Fibroblast of lung (primary cell): ENCODE results near the gene SPP1. TPM values are rescaled to one million over a fixed set of nuclear protein-coding genes. Genes with fewer than 3 reads are reported as not detected.
A peak's percentile ranks its signal among the peaks of the same experiment; 100 is the strongest.

ENCODE experiments used
- DNase-seq, 2 donors: peaks; one replicate each; pipeline versions ENCODE4 v3.0.0 to v3.0.0-alpha.2; 2010; ENCODE audit warnings: low read depth in 2 of 2
- H2AFZ ChIP-seq: 2 replicates; pipeline ENCODE4 v1.5.1; 2012; ENCODE audit warnings: low read length, control low read depth, inconsistent platforms
- H3K27ac ChIP-seq: 2 replicates; pipeline ENCODE4 v1.5.1; 2011; ENCODE audit warnings: low read length, control low read depth; ENCODE audit not compliant: insufficient read depth
- H3K27me3 ChIP-seq: 2 replicates; pipeline ENCODE4 v1.5.1; 2011; ENCODE audit warnings: mild to moderate bottlenecking, low read length; ENCODE audit not compliant: control insufficient read depth, insufficient read depth
- H3K36me3 ChIP-seq: 2 replicates; pipeline ENCODE4 v1.5.1; 2011; ENCODE audit warnings: low read length; ENCODE audit not compliant: control insufficient read depth, insufficient read depth
- H3K4me1 ChIP-seq: 2 replicates; pipeline ENCODE4 v1.5.1; 2011; ENCODE audit warnings: low read length; ENCODE audit not compliant: control insufficient read depth, insufficient read depth; ENCODE audit errors: extremely low read depth
- H3K4me2 ChIP-seq: 2 replicates; pipeline ENCODE4 v1.5.1; 2011; ENCODE audit warnings: low read length, control low read depth; ENCODE audit not compliant: insufficient read depth; ENCODE audit errors: extremely low read depth
- H3K4me3 ChIP-seq, 4 experiments: fragments of 200-600 bp in 1 of 4; sonication (generic) in 1 of 4; replicated peaks in 1 of 4; 2 replicates each; pipeline ENCODE4 v1.5.1; 2011 to 2016; ENCODE audit warnings: low read length in 4 of 4, low read depth in 3 of 4, mild to moderate bottlenecking in 3 of 4, control low read depth in 2 of 4, inconsistent platforms in 1 of 4, mixed read lengths in 1 of 4; ENCODE audit not compliant: insufficient read depth in 1 of 4; ENCODE audit errors: control extremely low read depth in 1 of 4
- H3K79me2 ChIP-seq: 2 replicates; pipeline ENCODE4 v1.5.1; 2012; ENCODE audit warnings: mild to moderate bottlenecking, low read length, inconsistent platforms; ENCODE audit not compliant: control insufficient read depth, insufficient read depth
- H3K9ac ChIP-seq: 2 replicates; pipeline ENCODE4 v1.5.1; 2011; ENCODE audit warnings: mild to moderate bottlenecking, low read length, control low read depth; ENCODE audit not compliant: insufficient read depth
- H3K9me3 ChIP-seq: 2 replicates; pipeline ENCODE4 v1.5.1; 2012; ENCODE audit warnings: low read depth, low read length; ENCODE audit not compliant: control insufficient read depth, insufficient read depth
- H4K20me1 ChIP-seq: 2 replicates; pipeline ENCODE4 v1.5.1; 2011; ENCODE audit warnings: low read length; ENCODE audit not compliant: control insufficient read depth, insufficient read depth; ENCODE audit errors: extremely low read depth
- CTCF ChIP-seq, 2 donors: IDR thresholded peaks in 1 of 2; conservative IDR thresholded peaks in 1 of 2; 1 replicate in 1 of 2; 2 replicates in 1 of 2; pipeline ENCODE4 v1.5.1; 2011 to 2012; ENCODE audit warnings: low read length in 2 of 2, control low read depth in 1 of 2, inconsistent platforms in 1 of 2, low read depth in 1 of 2, mild to moderate bottlenecking in 1 of 2
- EZH2 ChIP-seq: IDR thresholded peaks from 2 replicates; pipeline ENCODE4 v1.5.1; 2012; ENCODE audit warnings: low read length, control low read depth, mild to moderate bottlenecking; ENCODE audit errors: missing control alignments
- polyA plus RNA-seq, 2 donors: library from polyadenylated mRNA; depleted of rRNA in 1 of 2; stranded (reverse) in 1 of 2; unstranded in 1 of 2; fragments of >200 nt; gene quantifications; 2 replicates each; pipeline ENCODE4 v1.2.1, GENCODE V29; 2011 to 2012; ENCODE audit warnings: missing spikeins in 1 of 2
- total RNA-seq: library from RNA; depleted of rRNA; stranded (reverse); fragments of >200 nt; gene quantifications from 2 replicates; pipeline ENCODE4 v1.2.1, GENCODE V29; 2014

Gene SPP1
- total and polyA plus RNA-seq, 2 donors (not counting 1 experiment from before 2014, with no cell fraction given), result 0.17 to 0.59 TPM

GRCh38 chr4:88005946-88006345 is 30.4 kb downstream of the SPP1 start:
- Histone ChIP-seq H3K4me2 (no peak overlapping the region), H3K36me3 (no peaks in the 10 kb centered on the region), H3K9ac (no peak overlapping the region), H4K20me1 (peaks cover 2% of the 10 kb centered on the region), H3K4me3 (no peak overlapping the region), H2AFZ (no peak overlapping the region), H3K27ac (no peak overlapping the region), H3K4me1 (peaks cover 5% of the 10 kb centered on the region), H3K9me3 (no peaks in the 10 kb centered on the region), H3K79me2 (peaks cover 32% of the 10 kb centered on the region), H3K27me3 (no peaks in the 10 kb centered on the region)
- no peak for DNase-seq
- no peak for TF ChIP-seq EZH2

- peak overlapping the region; percentile 51 for H3K9ac ChIP-seq
- H3K4me3 ChIP-seq, result peak overlapping the region; percentile 37 to 83 (median 53)
- H3K27me3 ChIP-seq, result no peaks in the 10 kb centered on the region
- H3K79me2 ChIP-seq, result peaks cover 40% of the 10 kb centered on the region
- H4K20me1 ChIP-seq, result peaks cover 2% of the 10 kb centered on the region
- no peaks in the 10 kb centered on the region for H3K9me3 ChIP-seq
- peaks cover 6% of the 10 kb centered on the region for H3K4me1 ChIP-seq
- no peaks in the 10 kb centered on the region for H3K36me3 ChIP-seq
- TF ChIP-seq EZH2, result no peak
- TF ChIP-seq CTCF (conservative IDR thresholded peaks at IDR 0.05 in 1 of 2, IDR thresholded peaks at IDR 0.05 in 1 of 2; ENCODE audit: low read depth in 1 of 2, low read length in 2 of 2), result no peak
- H3K4me2 ChIP-seq, result peak overlapping the region; percentile 90
- DNase-seq, result no peak
- H3K27ac ChIP-seq, result peak overlapping the region; percentile 21
- H2AFZ ChIP-seq, result peak overlapping the region; percentile 86
These were observed 31.4 kb downstream of the SPP1 start for GRCh38 chr4:88006956-88007303.

GRCh38 chr4:88007304-88008121 is 32.0 kb downstream of the SPP1 start, which contains the start of gene PKD2:
PKD2 (plus strand) TSS chr4:88007635; CDS start chr4:88007734, 99 bp downstream.
- Histone ChIP-seq H3K79me2 (peaks cover 46% of the 10 kb centered on the region), H3K4me1 (peaks cover 9% of the 10 kb centered on the region)

More at GRCh38 chr4:88007304-88008121, 32.0 kb downstream of the SPP1 start, which contains the start of gene PKD2:
- Histone ChIP-seq H3K36me3 (no peaks in the 10 kb centered on the region), H3K4me3 (peak within 1 kb of the TSS; percentile 56 to 98 (median 84)), H4K20me1 (peaks cover 2% of the 10 kb centered on the region), H2AFZ (peak within 1 kb of the TSS; percentile 86), H3K27me3 (no peaks in the 10 kb centered on the region), H3K27ac (peak within 1 kb of the TSS; percentile 82), H3K9me3 (no peaks in the 10 kb centered on the region), H3K9ac (peak within 1 kb of the TSS; percentile 87), H3K4me2 (peak within 1 kb of the TSS; percentile 90)
- TF ChIP-seq CTCF (conservative IDR thresholded peaks at IDR 0.05 in 1 of 2, IDR thresholded peaks at IDR 0.05 in 1 of 2; ENCODE audit: low read depth in 1 of 2, low read length in 2 of 2), result no peak
- TF ChIP-seq EZH2, result no peak
- peak; percentile 64 to 76 for DNase-seq
